Hepatocyte (in vitro differentiated cells): ENCODE data around the gene PHLDB2.

ENCODE experiments used
- CTCF ChIP-seq: fragments of 200-600 bp; sonication (generic); IDR thresholded peaks from 2 replicates; pipeline ENCODE4 v1.5.1; 2016; ENCODE audit warnings: antibody characterized with exemption, mild to moderate bottlenecking; ENCODE audit not compliant: poor library complexity
- EZH2 ChIP-seq: fragments of 200-600 bp; sonication (generic); IDR thresholded peaks from 2 replicates; pipeline ENCODE4 v1.6.1; 2016; ENCODE audit warnings: antibody characterized with exemption, mild to moderate bottlenecking, borderline replicate concordance
- EZH2phosphoT487 ChIP-seq: fragments of 200-600 bp; sonication (generic); IDR thresholded peaks from one replicate; pipeline ENCODE4 v1.6.1; 2018; ENCODE audit warnings: antibody characterized with exemption, mild to moderate bottlenecking, low read depth, moderate library complexity; ENCODE audit not compliant: unreplicated experiment, severe bottlenecking

- TF ChIP-seq CTCF (no peak), EZH2phosphoT487 (no peak), EZH2 (no peak)
Observed at GRCh38 chr3:111924283-111924682, 65.2 kb downstream of the PHLDB2 start.
